CD4-positive, alpha-beta T cell treated with Interleukin-1 beta for 1 hour (primary cell): Measurements from ENCODE around the gene SEZ6.

Experiments
- DNase-seq, 2 donors: peaks; one replicate each; pipeline ENCODE4 v3.0.0-alpha.2; 2020 to 2022

SEZ6 gene

GRCh38 chr17:28926366-28926765, 79.5 kb downstream of the SEZ6 start:
- no peak for DNase-seq

DNA sequence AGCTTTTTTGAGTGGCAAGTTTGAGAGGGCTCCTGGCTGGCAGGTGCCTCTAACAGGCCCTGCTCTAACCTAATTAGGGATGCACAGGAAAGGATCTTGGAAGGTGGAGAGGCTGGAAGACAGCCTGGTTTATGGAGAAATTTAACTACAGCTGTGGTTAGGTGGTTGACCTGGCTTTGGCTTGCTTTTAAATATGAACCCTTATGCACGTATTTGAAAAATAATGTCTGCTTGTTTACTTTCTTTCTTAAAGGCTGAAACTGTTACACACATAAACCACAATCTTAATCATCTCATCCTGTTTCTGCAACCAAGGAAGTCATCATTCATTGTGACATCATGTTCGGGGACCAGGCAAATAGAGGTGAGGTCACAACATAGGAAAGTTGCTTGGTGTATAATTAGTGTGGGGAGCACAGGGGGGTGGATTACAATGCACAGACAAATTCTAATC, 79.9 kb downstream of the SEZ6 start:
- DNase-seq = peak; percentile 80 to 90

GRCh38 chr17:28920201-28920600, 85.6 kb downstream of the SEZ6 start:
- no peak for DNase-seq

GRCh38 chr17:28918295-28918694, 87.5 kb downstream of the SEZ6 start:
- no peak for DNase-seq

GRCh38 chr17:28917465-28917864, 88.4 kb downstream of the SEZ6 start:
- no peak for DNase-seq

DNA sequence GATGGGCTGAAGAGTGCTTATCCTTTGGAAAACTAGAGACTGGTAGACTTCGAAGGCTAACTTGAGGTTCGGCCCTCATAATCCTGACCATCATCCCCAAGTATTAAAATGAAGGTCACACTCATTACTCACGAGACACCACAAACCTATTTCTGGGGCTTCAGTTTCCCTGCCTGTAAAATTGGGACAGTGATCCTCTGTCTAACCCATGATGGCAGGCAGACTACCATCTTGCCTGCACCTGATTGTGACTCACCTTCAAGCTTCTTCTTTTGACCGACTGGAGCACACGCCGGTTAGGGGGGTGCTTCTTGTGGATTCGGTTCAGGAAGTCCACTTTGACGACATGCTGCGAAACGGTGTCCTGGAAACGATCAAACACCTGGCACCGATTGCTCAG, 88.8 kb downstream of the SEZ6 start:
- no peak for DNase-seq

- peak; percentile 51 to 65 for DNase-seq
Measured at GRCh38 chr17:28916302-28916934, 89.4 kb downstream of the SEZ6 start.

- no peak for DNase-seq
Measured at GRCh38 chr17:28912938-28913333, 92.9 kb downstream of the SEZ6 start.

- no peak for DNase-seq
Measured at GRCh38 chr17:28912281-28912937, 93.4 kb downstream of the SEZ6 start.

DNA sequence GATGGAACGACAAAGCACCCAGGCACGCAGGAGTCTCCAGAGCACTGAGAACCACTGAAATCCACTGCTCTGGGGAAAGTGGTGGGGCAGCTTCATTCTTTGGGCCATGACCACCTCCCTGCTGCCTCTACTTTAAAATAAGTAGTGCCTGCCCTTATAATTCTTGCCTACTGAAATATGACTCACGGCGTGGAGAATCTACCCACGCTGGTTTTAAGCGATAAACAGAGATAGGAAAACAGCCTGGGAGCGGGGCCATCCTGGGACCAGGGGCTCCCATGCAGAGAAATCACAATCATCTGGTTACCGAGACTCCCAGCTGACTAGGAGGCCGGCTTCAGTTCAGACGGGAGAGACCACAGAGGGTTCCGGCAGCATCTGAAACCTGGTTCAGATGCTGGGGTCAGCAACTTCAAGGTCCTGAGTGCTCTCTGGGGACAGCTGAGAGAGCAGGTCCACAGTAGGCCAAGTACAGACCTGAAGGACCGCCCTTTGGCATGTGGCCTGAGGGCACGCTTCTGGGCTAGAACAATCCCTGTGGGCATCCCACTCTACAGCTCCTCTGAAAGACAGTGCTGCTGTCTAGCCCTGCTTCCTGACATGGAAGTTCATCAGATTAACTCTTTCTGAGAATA, 94.3 kb downstream of the SEZ6 start:
- DNase-seq = no peak

DNA sequence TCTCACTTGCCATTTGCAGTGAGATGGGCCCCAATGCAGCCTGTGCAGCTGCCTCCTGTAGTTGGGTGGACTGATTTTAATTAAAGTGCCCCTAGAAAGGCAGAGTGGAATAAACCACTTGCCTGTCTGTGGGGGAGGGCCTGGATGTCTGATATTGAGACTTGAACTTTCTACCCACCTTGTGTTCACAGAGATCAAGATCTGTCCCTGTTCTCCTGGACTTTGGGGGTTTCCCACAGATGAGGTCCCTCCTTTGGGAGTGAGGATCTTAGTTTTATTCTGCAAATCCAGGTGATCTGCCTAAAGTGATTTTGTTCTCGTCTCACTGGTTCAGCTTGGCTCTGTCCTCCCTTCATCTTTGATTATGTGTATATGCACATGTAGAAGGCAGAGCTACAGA, 95.3 kb downstream of the SEZ6 start:
- DNase-seq = no peak

DNA sequence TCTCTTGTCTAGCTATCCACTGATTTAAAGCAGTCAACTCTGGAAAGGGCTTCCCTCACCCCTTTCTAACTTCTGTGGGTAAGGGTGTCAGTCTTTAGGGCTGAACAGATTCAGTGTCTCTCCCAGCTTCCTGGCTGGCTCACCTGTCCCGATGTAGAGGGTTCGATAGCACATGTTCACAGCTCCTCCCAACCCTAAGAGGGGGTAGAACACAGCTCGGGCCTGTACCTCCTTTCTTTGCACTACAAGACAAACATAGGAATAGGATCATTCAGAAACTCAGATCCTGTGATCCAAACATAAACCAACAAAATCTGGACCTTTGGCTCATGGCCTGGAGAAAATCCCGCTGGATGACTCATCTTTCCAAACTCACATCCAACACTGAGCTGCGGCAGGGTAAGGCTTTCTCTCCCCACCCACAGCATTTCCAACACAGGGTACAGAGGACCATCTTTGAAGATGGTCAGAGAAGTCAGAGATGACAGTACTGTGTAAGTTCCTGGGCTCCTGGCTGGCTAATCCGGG, 97.1 kb downstream of the SEZ6 start:
- no peak for DNase-seq

GRCh38 chr17:28907709-28908475, 97.9 kb downstream of the SEZ6 start:
- no peak for DNase-seq

- DNase-seq = no peak
Measured at GRCh38 chr17:28906706-28907438, 99.0 kb downstream of the SEZ6 start.

- DNase-seq = no peak
Measured at GRCh38 chr17:28906276-28906675, 99.6 kb downstream of the SEZ6 start.
